B cell (primary cell): ENCODE results near the gene PANK3.

Source experiments
- EZH2 ChIP-seq: IDR thresholded peaks from 2 replicates; pipeline ENCODE4 v1.6.1; 2012; ENCODE audit warnings: borderline replicate concordance, low read depth, mild to moderate bottlenecking, moderate library complexity, low read length; ENCODE audit not compliant: insufficient read depth, poor library complexity, severe bottlenecking
- TF ChIP-seq, protein P1 (sequence below): fragments of 200-600 bp; IDR thresholded peaks from one replicate; pipeline ENCODE4 v1.8.0; 2022; ENCODE audit warnings: antibody characterized with exemption, mild to moderate bottlenecking

DNA sequence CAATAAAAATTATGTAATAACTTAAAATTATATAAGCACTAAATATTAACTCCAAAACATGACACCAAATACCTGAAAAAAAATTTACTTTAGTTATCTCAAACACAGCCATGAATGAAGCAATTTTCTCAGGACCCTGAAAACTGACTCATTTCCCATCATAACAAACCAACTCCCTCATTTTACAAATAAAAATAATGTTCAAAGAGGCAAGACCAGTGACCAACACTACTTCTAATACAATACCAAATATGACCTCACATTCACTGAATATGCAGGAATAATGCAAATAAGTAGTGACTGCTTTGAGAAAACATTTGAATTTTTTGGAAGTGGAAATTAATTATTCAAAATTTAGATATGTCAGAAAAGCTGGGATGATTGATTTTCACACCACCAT, 28.5 kb downstream of the PANK3 start:
- TF ChIP-seq, protein P1, sequence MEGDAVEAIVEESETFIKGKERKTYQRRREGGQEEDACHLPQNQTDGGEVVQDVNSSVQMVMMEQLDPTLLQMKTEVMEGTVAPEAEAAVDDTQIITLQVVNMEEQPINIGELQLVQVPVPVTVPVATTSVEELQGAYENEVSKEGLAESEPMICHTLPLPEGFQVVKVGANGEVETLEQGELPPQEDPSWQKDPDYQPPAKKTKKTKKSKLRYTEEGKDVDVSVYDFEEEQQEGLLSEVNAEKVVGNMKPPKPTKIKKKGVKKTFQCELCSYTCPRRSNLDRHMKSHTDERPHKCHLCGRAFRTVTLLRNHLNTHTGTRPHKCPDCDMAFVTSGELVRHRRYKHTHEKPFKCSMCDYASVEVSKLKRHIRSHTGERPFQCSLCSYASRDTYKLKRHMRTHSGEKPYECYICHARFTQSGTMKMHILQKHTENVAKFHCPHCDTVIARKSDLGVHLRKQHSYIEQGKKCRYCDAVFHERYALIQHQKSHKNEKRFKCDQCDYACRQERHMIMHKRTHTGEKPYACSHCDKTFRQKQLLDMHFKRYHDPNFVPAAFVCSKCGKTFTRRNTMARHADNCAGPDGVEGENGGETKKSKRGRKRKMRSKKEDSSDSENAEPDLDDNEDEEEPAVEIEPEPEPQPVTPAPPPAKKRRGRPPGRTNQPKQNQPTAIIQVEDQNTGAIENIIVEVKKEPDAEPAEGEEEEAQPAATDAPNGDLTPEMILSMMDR = no peak
- no peak for TF ChIP-seq EZH2
